Measurements from ENCODE around the gene AUTS2. TPM values are rescaled to one million over a fixed set of nuclear protein-coding genes. Genes with fewer than 3 reads are reported as not detected.

AUTS2 gene
- total and polyA plus RNA-seq, 10 of the 15 experiments (the other 5 are each of a cell fraction or from before 2014, with no cell fraction given) = 6.4 to 55.6 (median 21.6) TPM

GRCh38 chr7:70230761-70231160 lies 632.5 kb downstream of the AUTS2 start (continued):
- TF ChIP-seq STAT3 (IDR thresholded peaks at IDR 0.05; ENCODE audit: low read depth, low read length) = no peak
- TF ChIP-seq SREBF1 (IDR thresholded peaks at IDR 0.05; ENCODE audit: low read length) = no peak
- no peak for TF ChIP-seq PRDM15 (CRISPR knock-in tag; IDR thresholded peaks at IDR 0.05)
- no peak for TF ChIP-seq IRF5 (IDR thresholded peaks at IDR 0.05; ENCODE audit: borderline replicate concordance)
- TF ChIP-seq TCF3 (IDR thresholded peaks at IDR 0.05; ENCODE audit: borderline replicate concordance, insufficient read depth, low read depth, low read length) = no peak
- TF ChIP-seq MXI1 (IDR thresholded peaks at IDR 0.05; ENCODE audit: low read depth, low read length) = no peak
- no peak for TF ChIP-seq ATF2 (IDR thresholded peaks at IDR 0.05; ENCODE audit: low read length)
- TF ChIP-seq SMC3 (IDR thresholded peaks at IDR 0.05; ENCODE audit: borderline replicate concordance, low read length) = no peak
- TF ChIP-seq RAD51 (IDR thresholded peaks at IDR 0.05) = no peak
- TF ChIP-seq BCL3 (IDR thresholded peaks at IDR 0.05; ENCODE audit: borderline replicate concordance, insufficient read depth, low read depth, low read length, poor library complexity, severe bottlenecking) = no peak
- TF ChIP-seq CHD1 (IDR thresholded peaks at IDR 0.05; ENCODE audit: low read depth, low read length) = no peak

Measured in GM12878 (cell line).